OCI-LY1 (cell line): Measurements from ENCODE around the gene UAP1.
"Not testable (repeated sequence)": the region's sequence is repeated elsewhere in the genome, so short reads cannot be mapped to it uniquely, and the experiment has no call there.

ENCODE experiments used
- H2AFZ ChIP-seq: fragments of 200-600 bp; sonication (generic), shearing (Covaris generic); 2 replicates; pipeline ENCODE4 v1.6.0; 2014; ENCODE audit warnings: antibody characterized with exemption, mild to moderate bottlenecking, low read length
- H3F3A ChIP-seq: fragments of 200-600 bp; sonication (generic), shearing (Covaris generic); 2 replicates; pipeline ENCODE4 v1.6.0; 2014; ENCODE audit warnings: mild to moderate bottlenecking, antibody characterized with exemption, low read length, moderate library complexity; ENCODE audit not compliant: insufficient read depth
- H3K27ac ChIP-seq: fragments of 200-600 bp; sonication (generic); 2 replicates; pipeline ENCODE4 v1.5.1; 2014; ENCODE audit warnings: low read length, mixed run types, mild to moderate bottlenecking, low read depth; ENCODE audit not compliant: poor library complexity, severe bottlenecking
- H3K27me3 ChIP-seq: fragments of 200-600 bp; sonication (generic); 2 replicates; pipeline ENCODE4 v1.6.0; 2014; ENCODE audit warnings: antibody characterized with exemption, mild to moderate bottlenecking, low read length, moderate library complexity; ENCODE audit not compliant: insufficient read depth
- H3K36me3 ChIP-seq: fragments of 200-600 bp; sonication (generic); 2 replicates; pipeline ENCODE4 v1.6.1; 2014; ENCODE audit warnings: mild to moderate bottlenecking, antibody characterized with exemption, low read length, moderate library complexity, mixed read lengths; ENCODE audit not compliant: insufficient read depth
- H3K4me1 ChIP-seq: fragments of 200-600 bp; sonication (generic); 2 replicates; pipeline ENCODE4 v1.5.1; 2014; ENCODE audit warnings: mild to moderate bottlenecking, low read length, moderate library complexity; ENCODE audit not compliant: insufficient read depth, severe bottlenecking
- H3K4me2 ChIP-seq: fragments of 200-600 bp; sonication (generic), shearing (Covaris generic); 2 replicates; pipeline ENCODE4 v1.6.1; 2014; ENCODE audit warnings: low read length
- H3K4me3 ChIP-seq: fragments of 200-600 bp; sonication (generic); 2 replicates; pipeline ENCODE4 v1.5.1; 2014; ENCODE audit warnings: low read length, low read depth, mild to moderate bottlenecking, mixed read lengths; ENCODE audit not compliant: poor library complexity, severe bottlenecking
- H3K79me2 ChIP-seq: fragments of 200-600 bp; shearing (Covaris generic); 2 replicates; pipeline ENCODE4 v1.6.1; 2016; ENCODE audit warnings: mixed run types, low read length, mixed read lengths; ENCODE audit not compliant: insufficient read depth
- H3K9ac ChIP-seq: fragments of 200-600 bp; sonication (generic), shearing (Covaris generic); 2 replicates; pipeline ENCODE4 v1.6.1; 2014; ENCODE audit warnings: mild to moderate bottlenecking, low read length, mixed read lengths
- H3K9me2 ChIP-seq: fragments of 200-600 bp; sonication (generic), shearing (Covaris generic); 2 replicates; pipeline ENCODE4 v1.6.1; 2014; ENCODE audit warnings: low read depth, mild to moderate bottlenecking, low read length, mixed read lengths
- H3K9me3 ChIP-seq: fragments of 200-600 bp; shearing (Covaris generic); 2 replicates; pipeline ENCODE4 v1.6.1; 2014; ENCODE audit warnings: low read length, mixed read lengths
- H4K20me1 ChIP-seq: fragments of 200-600 bp; sonication (generic), shearing (Covaris generic); 2 replicates; pipeline ENCODE4 v1.6.0; 2016; ENCODE audit warnings: mild to moderate bottlenecking, low read length; ENCODE audit not compliant: insufficient read depth
- CTCF ChIP-seq: fragments of 200-600 bp; sonication (generic), shearing (Covaris generic); IDR thresholded peaks from 2 replicates; pipeline ENCODE4 v1.5.1; 2017; ENCODE audit warnings: mild to moderate bottlenecking, antibody characterized with exemption, low read length, moderate library complexity, mixed read lengths
- EZH2 ChIP-seq: fragments of 200-600 bp; sonication (generic), shearing (Covaris generic); IDR thresholded peaks from 2 replicates; pipeline ENCODE4 v1.8.0; 2017; ENCODE audit warnings: borderline replicate concordance, mixed run types, mild to moderate bottlenecking, antibody characterized with exemption, low read length, moderate library complexity, mixed read lengths

Gene UAP1

GRCh38 chr1:162578071-162578700 is 16.7 kb downstream of the UAP1 start:
- H3K79me2 ChIP-seq: no peaks in the 10 kb centered on the region
- no peaks in the 10 kb centered on the region for H3K4me1 ChIP-seq
- H3K9me2 ChIP-seq: no peaks in the 10 kb centered on the region
- no peak overlapping the region for H3K27ac ChIP-seq
- no peaks in the 10 kb centered on the region for H3K27me3 ChIP-seq
- no peaks in the 10 kb centered on the region for H3F3A ChIP-seq
- H3K4me2 ChIP-seq: no peak overlapping the region
- H2AFZ ChIP-seq: no peak overlapping the region
- TF ChIP-seq CTCF (no peak), EZH2 (no peak)
- peaks cover 28% of the 10 kb centered on the region; the same call in 1 of the 2 replicates for H3K36me3 ChIP-seq
- H3K4me3 ChIP-seq: no peak overlapping the region
- H4K20me1 ChIP-seq: no peaks in the 10 kb centered on the region
- H3K9me3 ChIP-seq: no peaks in the 10 kb centered on the region
- H3K9ac ChIP-seq: no peak overlapping the region

- Histone ChIP-seq H3K79me2 (no peaks in the 10 kb centered on the region), H3K36me3 (peaks cover 28% of the 10 kb centered on the region; the same call in 1 of the 2 replicates), H3K4me1 (no peaks in the 10 kb centered on the region), H3K9me2 (no peaks in the 10 kb centered on the region), H3K27ac (no peak overlapping the region), H4K20me1 (no peaks in the 10 kb centered on the region), H3K27me3 (no peaks in the 10 kb centered on the region), H3K4me3 (no peak overlapping the region), H3K9me3 (no peaks in the 10 kb centered on the region), H3F3A (no peaks in the 10 kb centered on the region), H2AFZ (no peak overlapping the region), H3K9ac (no peak overlapping the region), H3K4me2 (no peak overlapping the region)
- TF ChIP-seq CTCF: no peak
- no peak for TF ChIP-seq EZH2
These were observed 17.4 kb downstream of the UAP1 start for GRCh38 chr1:162578936-162579335.

- peaks cover 35% of the 10 kb centered on the region; the same call in 1 of the 2 replicates for H3K36me3 ChIP-seq
- no peak overlapping the region for H3K9ac ChIP-seq
- no peak overlapping the region for H3K4me3 ChIP-seq
- H4K20me1 ChIP-seq: no peaks in the 10 kb centered on the region
- no peak overlapping the region for H3K27ac ChIP-seq
- no peaks in the 10 kb centered on the region for H3F3A ChIP-seq
- H3K4me1 ChIP-seq: no peaks in the 10 kb centered on the region
- H3K79me2 ChIP-seq: no peaks in the 10 kb centered on the region
- no peaks in the 10 kb centered on the region for H3K27me3 ChIP-seq
- TF ChIP-seq EZH2: no peak
- no peak for TF ChIP-seq CTCF
- H2AFZ ChIP-seq: no peak overlapping the region
- no peaks in the 10 kb centered on the region for H3K9me3 ChIP-seq
- H3K4me2 ChIP-seq: no peak overlapping the region
- no peaks in the 10 kb centered on the region for H3K9me2 ChIP-seq
These were observed 18.8 kb downstream of the UAP1 start for GRCh38 chr1:162580308-162580707.

GRCh38 chr1:162582901-162583300 is 21.4 kb downstream of the UAP1 start:
- peaks cover 41% of the 10 kb centered on the region; the same call in 1 of the 2 replicates for H3K36me3 ChIP-seq
- H3K4me3 ChIP-seq, H3K4me1 ChIP-seq, H3K9ac ChIP-seq, H4K20me1 ChIP-seq, H3K27me3 ChIP-seq, H3K9me3 ChIP-seq, H3F3A ChIP-seq, H3K27ac ChIP-seq, H3K79me2 ChIP-seq, H3K4me2 ChIP-seq, H2AFZ ChIP-seq, H3K9me2 ChIP-seq: not testable (repeated sequence)

GRCh38 chr1:162585101-162585500 is 23.6 kb downstream of the UAP1 start:
- not testable (repeated sequence) for H3K79me2 ChIP-seq, H3K27me3 ChIP-seq, H3K4me2 ChIP-seq, H3K4me1 ChIP-seq, H3F3A ChIP-seq, H3K27ac ChIP-seq, H4K20me1 ChIP-seq, H3K9me3 ChIP-seq, H2AFZ ChIP-seq, H3K9me2 ChIP-seq, H3K4me3 ChIP-seq, H3K9ac ChIP-seq
- H3K36me3 ChIP-seq: peaks cover 47% of the 10 kb centered on the region; the same call in 1 of the 2 replicates
